Measurements from ENCODE around the gene CMYA5.

DNA sequence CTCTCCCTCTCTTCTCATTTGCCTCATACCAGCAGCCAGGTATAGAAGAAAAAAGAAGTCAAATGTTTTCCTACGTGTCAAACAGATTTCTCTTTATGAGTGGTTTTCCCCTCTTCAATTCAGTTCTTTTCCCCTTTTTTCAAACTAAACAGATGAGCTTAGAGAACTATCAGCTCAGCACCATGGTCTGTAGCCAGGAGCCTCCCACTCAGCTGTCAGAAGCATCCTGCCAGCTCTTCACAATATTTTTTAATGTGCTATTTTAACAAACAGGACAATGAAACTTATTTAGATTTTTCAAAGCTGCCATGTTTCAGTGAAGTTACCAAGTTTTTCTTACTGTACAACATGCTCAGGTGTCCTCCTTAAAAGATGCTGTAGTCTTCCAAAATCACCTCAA is 63.5 kb downstream of the CMYA5 start:
- TF ChIP-seq GABPA (tag; conservative IDR thresholded peaks at IDR 0.05; ENCODE audit: low read depth) (no peak), JUN (IDR thresholded peaks at IDR 0.05; ENCODE audit: borderline replicate concordance, low read depth, low read length) (no peak), JUN (CRISPR knock-in tag; IDR thresholded peaks at IDR 0.05; ENCODE audit: borderline replicate concordance) (no peak), SNAPC5 (CRISPR knock-in tag; IDR thresholded peaks at IDR 0.05) (no peak), ARNT (IDR thresholded peaks at IDR 0.05) (no peak), BRCA1 (IDR thresholded peaks at IDR 0.05) (no peak), BRCA1 (CRISPR knock-in tag; IDR thresholded peaks at IDR 0.05) (no peak), LEF1 (IDR thresholded peaks at IDR 0.05) (no peak), NCOA1 (IDR thresholded peaks at IDR 0.05; ENCODE audit: low read depth) (no peak), NR3C1 (CRISPR knock-in tag; IDR thresholded peaks at IDR 0.05) (no peak), POLR2A (conservative IDR thresholded peaks at IDR 0.05) (no peak), CTCF (IDR thresholded peaks at IDR 0.05 in 2 of 3, conservative IDR thresholded peaks at IDR 0.05 in 1 of 3; ENCODE audit: insufficient read depth in 2 of 3, low read depth in 1 of 3, low read length in 3 of 3) (no peak)
- TF ChIP-seq, protein P1, sequence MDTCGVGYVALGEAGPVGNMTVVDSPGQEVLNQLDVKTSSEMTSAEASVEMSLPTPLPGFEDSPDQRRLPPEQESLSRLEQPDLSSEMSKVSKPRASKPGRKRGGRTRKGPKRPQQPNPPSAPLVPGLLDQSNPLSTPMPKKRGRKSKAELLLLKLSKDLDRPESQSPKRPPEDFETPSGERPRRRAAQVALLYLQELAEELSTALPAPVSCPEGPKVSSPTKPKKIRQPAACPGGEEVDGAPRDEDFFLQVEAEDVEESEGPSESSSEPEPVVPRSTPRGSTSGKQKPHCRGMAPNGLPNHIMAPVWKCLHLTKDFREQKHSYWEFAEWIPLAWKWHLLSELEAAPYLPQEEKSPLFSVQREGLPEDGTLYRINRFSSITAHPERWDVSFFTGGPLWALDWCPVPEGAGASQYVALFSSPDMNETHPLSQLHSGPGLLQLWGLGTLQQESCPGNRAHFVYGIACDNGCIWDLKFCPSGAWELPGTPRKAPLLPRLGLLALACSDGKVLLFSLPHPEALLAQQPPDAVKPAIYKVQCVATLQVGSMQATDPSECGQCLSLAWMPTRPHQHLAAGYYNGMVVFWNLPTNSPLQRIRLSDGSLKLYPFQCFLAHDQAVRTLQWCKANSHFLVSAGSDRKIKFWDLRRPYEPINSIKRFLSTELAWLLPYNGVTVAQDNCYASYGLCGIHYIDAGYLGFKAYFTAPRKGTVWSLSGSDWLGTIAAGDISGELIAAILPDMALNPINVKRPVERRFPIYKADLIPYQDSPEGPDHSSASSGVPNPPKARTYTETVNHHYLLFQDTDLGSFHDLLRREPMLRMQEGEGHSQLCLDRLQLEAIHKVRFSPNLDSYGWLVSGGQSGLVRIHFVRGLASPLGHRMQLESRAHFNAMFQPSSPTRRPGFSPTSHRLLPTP (IDR thresholded peaks at IDR 0.05; ENCODE audit: borderline replicate concordance, extremely low read depth, insufficient read length) = no peak
- TF ChIP-seq, protein P2, sequence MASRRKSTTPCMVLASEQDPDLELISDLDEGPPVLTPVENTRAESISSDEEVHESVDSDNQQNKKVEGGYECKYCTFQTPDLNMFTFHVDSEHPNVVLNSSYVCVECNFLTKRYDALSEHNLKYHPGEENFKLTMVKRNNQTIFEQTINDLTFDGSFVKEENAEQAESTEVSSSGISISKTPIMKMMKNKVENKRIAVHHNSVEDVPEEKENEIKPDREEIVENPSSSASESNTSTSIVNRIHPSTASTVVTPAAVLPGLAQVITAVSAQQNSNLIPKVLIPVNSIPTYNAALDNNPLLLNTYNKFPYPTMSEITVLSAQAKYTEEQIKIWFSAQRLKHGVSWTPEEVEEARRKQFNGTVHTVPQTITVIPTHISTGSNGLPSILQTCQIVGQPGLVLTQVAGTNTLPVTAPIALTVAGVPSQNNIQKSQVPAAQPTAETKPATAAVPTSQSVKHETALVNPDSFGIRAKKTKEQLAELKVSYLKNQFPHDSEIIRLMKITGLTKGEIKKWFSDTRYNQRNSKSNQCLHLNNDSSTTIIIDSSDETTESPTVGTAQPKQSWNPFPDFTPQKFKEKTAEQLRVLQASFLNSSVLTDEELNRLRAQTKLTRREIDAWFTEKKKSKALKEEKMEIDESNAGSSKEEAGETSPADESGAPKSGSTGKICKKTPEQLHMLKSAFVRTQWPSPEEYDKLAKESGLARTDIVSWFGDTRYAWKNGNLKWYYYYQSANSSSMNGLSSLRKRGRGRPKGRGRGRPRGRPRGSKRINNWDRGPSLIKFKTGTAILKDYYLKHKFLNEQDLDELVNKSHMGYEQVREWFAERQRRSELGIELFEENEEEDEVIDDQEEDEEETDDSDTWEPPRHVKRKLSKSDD (conservative IDR thresholded peaks at IDR 0.05; ENCODE audit: low read length) = no peak
- TF ChIP-seq, protein P3, sequence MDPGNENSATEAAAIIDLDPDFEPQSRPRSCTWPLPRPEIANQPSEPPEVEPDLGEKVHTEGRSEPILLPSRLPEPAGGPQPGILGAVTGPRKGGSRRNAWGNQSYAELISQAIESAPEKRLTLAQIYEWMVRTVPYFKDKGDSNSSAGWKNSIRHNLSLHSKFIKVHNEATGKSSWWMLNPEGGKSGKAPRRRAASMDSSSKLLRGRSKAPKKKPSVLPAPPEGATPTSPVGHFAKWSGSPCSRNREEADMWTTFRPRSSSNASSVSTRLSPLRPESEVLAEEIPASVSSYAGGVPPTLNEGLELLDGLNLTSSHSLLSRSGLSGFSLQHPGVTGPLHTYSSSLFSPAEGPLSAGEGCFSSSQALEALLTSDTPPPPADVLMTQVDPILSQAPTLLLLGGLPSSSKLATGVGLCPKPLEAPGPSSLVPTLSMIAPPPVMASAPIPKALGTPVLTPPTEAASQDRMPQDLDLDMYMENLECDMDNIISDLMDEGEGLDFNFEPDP (CRISPR knock-in tag; IDR thresholded peaks at IDR 0.05) = no peak

All from K562 (cell line).